DOHH2 (cell line): ENCODE measurements around the gene GNL1.

ENCODE experiments used
- CTCF ChIP-seq: fragments of 200-600 bp; sonication (generic); IDR thresholded peaks from one replicate; pipeline ENCODE4 v1.5.1; 2014; ENCODE audit warnings: antibody characterized with exemption, mild to moderate bottlenecking, low read depth, low read length; ENCODE audit not compliant: poor library complexity, severe bottlenecking
- EZH2phosphoT487 ChIP-seq: fragments of 200-600 bp; sonication (generic); IDR thresholded peaks from 2 replicates; pipeline ENCODE4 v1.6.1; 2017; ENCODE audit warnings: borderline replicate concordance, mild to moderate bottlenecking, antibody characterized with exemption, low read length, moderate library complexity, mixed read lengths

DNA sequence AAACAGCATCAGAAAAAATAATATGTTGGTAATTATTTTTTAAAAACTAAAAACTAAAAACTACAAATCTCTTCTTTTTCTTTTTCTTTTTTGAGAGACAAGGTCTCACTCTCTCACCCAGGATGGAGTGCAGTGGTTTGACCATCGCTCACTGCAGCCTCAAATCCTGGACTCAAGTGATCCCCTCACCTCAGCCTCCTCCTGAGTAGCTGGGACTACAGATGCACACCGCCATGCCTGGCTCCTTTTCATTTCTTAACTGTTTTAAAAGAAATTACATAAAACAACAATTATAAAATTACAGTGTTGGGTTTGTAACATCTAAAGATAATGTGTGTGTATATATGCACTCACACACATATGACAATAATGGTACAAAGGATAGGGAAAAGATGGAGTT lies 42.8 kb downstream of the GNL1 start:
- TF ChIP-seq CTCF (no peak), EZH2phosphoT487 (no peak)
